Nephron progenitor cell (in vitro differentiated cells): ENCODE data around the gene KERA.

Experiments
- DNase-seq: peaks from one replicate; pipeline ENCODE4 v3.0.0; 2021
- H3K27ac Mint-ChIP-seq: 2 replicates; pipeline ENCODE4 v1.8.0; 2021; ENCODE audit warnings: mild to moderate bottlenecking, moderate library complexity, mixed read lengths
- H3K27me3 Mint-ChIP-seq: 2 replicates; pipeline ENCODE4 v1.8.0; 2021; ENCODE audit warnings: mild to moderate bottlenecking, low read depth, mixed read lengths; ENCODE audit not compliant: poor library complexity
- H3K36me3 Mint-ChIP-seq: 2 replicates; pipeline ENCODE4 v1.8.0; 2021; ENCODE audit warnings: low read depth, mixed read lengths
- H3K4me1 Mint-ChIP-seq: 2 replicates; pipeline ENCODE4 v1.8.0; 2021; ENCODE audit warnings: mixed read lengths
- H3K4me3 Mint-ChIP-seq: 2 replicates; pipeline ENCODE4 v1.8.0; 2021; ENCODE audit warnings: mild to moderate bottlenecking, moderate library complexity, mixed read lengths
- H3K9me3 Mint-ChIP-seq: 2 replicates; pipeline ENCODE4 v1.8.0; 2021; ENCODE audit warnings: mild to moderate bottlenecking, moderate library complexity, mixed read lengths
- TF ChIP-seq, protein P1 (sequence below): fragments of 200-600 bp; sonication (generic); IDR thresholded peaks from 2 replicates; pipeline ENCODE4 v1.5.0; 2021; ENCODE audit warnings: antibody characterized with exemption

KERA gene

GRCh38 chr12:91040096-91040755 is 17.6 kb downstream of the KERA start:
- no peak for DNase-seq
- TF ChIP-seq, protein P1, sequence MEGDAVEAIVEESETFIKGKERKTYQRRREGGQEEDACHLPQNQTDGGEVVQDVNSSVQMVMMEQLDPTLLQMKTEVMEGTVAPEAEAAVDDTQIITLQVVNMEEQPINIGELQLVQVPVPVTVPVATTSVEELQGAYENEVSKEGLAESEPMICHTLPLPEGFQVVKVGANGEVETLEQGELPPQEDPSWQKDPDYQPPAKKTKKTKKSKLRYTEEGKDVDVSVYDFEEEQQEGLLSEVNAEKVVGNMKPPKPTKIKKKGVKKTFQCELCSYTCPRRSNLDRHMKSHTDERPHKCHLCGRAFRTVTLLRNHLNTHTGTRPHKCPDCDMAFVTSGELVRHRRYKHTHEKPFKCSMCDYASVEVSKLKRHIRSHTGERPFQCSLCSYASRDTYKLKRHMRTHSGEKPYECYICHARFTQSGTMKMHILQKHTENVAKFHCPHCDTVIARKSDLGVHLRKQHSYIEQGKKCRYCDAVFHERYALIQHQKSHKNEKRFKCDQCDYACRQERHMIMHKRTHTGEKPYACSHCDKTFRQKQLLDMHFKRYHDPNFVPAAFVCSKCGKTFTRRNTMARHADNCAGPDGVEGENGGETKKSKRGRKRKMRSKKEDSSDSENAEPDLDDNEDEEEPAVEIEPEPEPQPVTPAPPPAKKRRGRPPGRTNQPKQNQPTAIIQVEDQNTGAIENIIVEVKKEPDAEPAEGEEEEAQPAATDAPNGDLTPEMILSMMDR: no peak
- H3K27me3 Mint-ChIP-seq: no peaks in the 10 kb centered on the region
- no peak overlapping the region for H3K4me3 Mint-ChIP-seq
- H3K9me3 Mint-ChIP-seq: no peaks in the 10 kb centered on the region
- no peak overlapping the region for H3K27ac Mint-ChIP-seq
- no peaks in the 10 kb centered on the region for H3K4me1 Mint-ChIP-seq
- no peaks in the 10 kb centered on the region for H3K36me3 Mint-ChIP-seq

DNA sequence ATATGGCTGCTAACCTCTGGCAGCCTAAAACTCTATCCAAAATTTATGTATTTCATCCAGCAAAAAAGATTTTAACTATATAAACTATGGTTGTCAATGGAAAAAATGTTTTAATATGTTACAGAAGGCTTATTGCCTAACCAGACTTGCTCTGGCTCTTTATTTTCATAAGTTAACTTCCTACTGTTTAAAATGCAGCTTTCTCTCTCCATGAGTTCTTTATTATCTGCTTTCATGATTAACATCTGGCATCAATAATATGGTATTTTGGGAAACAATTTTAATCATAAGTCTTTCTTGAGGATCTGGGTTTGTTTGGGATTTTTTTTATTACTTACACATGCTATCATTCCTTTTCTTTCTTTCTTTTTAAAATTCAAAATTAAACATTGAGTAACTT is 20.5 kb downstream of the KERA start:
- TF ChIP-seq, protein P1: no peak
- Mint-ChIP-seq H3K9me3 (no peaks in the 10 kb centered on the region), H3K36me3 (no peaks in the 10 kb centered on the region), H3K27me3 (no peaks in the 10 kb centered on the region), H3K4me1 (no peaks in the 10 kb centered on the region), H3K4me3 (no peak overlapping the region), H3K27ac (no peak overlapping the region)
- DNase-seq: no peak

- Mint-ChIP-seq H3K36me3 (no peaks in the 10 kb centered on the region), H3K4me1 (no peaks in the 10 kb centered on the region)
- no peak for DNase-seq
Observed at GRCh38 chr12:91033251-91033650, 24.6 kb downstream of the KERA start.

GRCh38 chr12:91023326-91024004 is 34.4 kb downstream of the KERA start:
- no peak overlapping the region for H3K27ac Mint-ChIP-seq
- no peaks in the 10 kb centered on the region for H3K4me1 Mint-ChIP-seq
- no peak for DNase-seq
- no peaks in the 10 kb centered on the region for H3K36me3 Mint-ChIP-seq
- TF ChIP-seq, protein P1: no peak
- H3K4me3 Mint-ChIP-seq: no peak overlapping the region
- no peaks in the 10 kb centered on the region for H3K27me3 Mint-ChIP-seq
- peaks cover 3% of the 10 kb centered on the region for H3K9me3 Mint-ChIP-seq

More at GRCh38 chr12:91033251-91033650, 24.6 kb downstream of the KERA start:
- Mint-ChIP-seq H3K4me3 (no peak overlapping the region), H3K9me3 (no peaks in the 10 kb centered on the region), H3K27ac (no peak overlapping the region), H3K27me3 (no peaks in the 10 kb centered on the region)
- TF ChIP-seq, protein P1: no peak

- DNase-seq: no peak
- Mint-ChIP-seq H3K27ac (no peak overlapping the region), H3K36me3 (no peaks in the 10 kb centered on the region), H3K4me1 (no peaks in the 10 kb centered on the region), H3K4me3 (no peak overlapping the region), H3K27me3 (peaks cover 4% of the 10 kb centered on the region), H3K9me3 (peaks cover 3% of the 10 kb centered on the region)
- TF ChIP-seq, protein P1: no peak
Observed at GRCh38 chr12:91021076-91021475, 36.7 kb downstream of the KERA start.

DNA sequence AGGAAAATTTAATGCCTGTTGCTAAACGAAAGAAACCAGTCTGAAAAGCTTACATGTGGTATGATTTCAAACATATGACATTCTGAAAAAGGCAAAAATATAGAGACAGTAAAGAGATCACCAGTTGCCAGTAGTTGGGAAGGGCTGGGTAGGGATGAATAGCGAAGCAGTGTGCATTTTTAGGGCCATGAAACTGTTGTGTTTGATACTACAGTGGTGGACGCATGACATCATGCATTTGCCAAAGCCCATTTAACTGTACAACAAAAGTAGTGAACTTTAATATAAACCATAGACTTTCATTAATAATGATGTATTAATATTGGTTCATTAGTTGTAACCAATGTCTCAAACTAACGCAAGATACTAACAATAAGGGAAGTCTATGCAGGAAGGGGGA is 38.4 kb downstream of the KERA start:
- H3K4me1 Mint-ChIP-seq: no peaks in the 10 kb centered on the region
- no peak overlapping the region for H3K4me3 Mint-ChIP-seq
- no peaks in the 10 kb centered on the region for H3K36me3 Mint-ChIP-seq
- H3K27me3 Mint-ChIP-seq: peaks cover 4% of the 10 kb centered on the region
- H3K9me3 Mint-ChIP-seq: peaks cover 9% of the 10 kb centered on the region
- no peak overlapping the region for H3K27ac Mint-ChIP-seq
- DNase-seq: no peak
- TF ChIP-seq, protein P1: no peak
